GM12892 (cell line): ENCODE data around the gene RNF186.

Source experiments
- POLR2A ChIP-seq: IDR thresholded peaks from 2 replicates; pipeline ENCODE4 v1.6.1; 2011; ENCODE audit warnings: low read depth, low read length, control low read depth
- TAF1 ChIP-seq: IDR thresholded peaks from 2 replicates; pipeline ENCODE4 v1.6.1; 2011; ENCODE audit warnings: low read depth, mild to moderate bottlenecking, control low read depth, low read length, borderline replicate concordance

- TF ChIP-seq POLR2A = no peak
- no peak for TF ChIP-seq TAF1
Observed at GRCh38 chr1:19815801-19816736, 986 bp upstream of the RNF186 start.
